H1 (cell line): Measurements from ENCODE around the gene PCSK9. TPM values are rescaled to one million over a fixed set of nuclear protein-coding genes. Genes with fewer than 3 reads are reported as not detected.

Source experiments
- BRCA1 ChIP-seq: IDR thresholded peaks from 2 replicates; pipeline ENCODE4 v1.6.1; 2012; ENCODE audit warnings: low read depth, low read length, improper control_type of control experiment
- HDAC2 ChIP-seq, 2 experiments: fragments of 300-600 bp in 1 of 2; sonication (generic) in 1 of 2; IDR thresholded peaks; 2 replicates each; pipeline ENCODE4 v1.6.1; 2011 to 2012; ENCODE audit warnings: low read depth in 2 of 2, low read length in 2 of 2, mild to moderate bottlenecking in 2 of 2, moderate library complexity in 2 of 2, borderline replicate concordance in 1 of 2, inconsistent platforms in 1 of 2
- SP4 ChIP-seq: IDR thresholded peaks from 2 replicates; pipeline ENCODE4 v1.6.1; 2012; ENCODE audit warnings: low read length, inconsistent platforms
- TEAD4 ChIP-seq: IDR thresholded peaks from 2 replicates; pipeline ENCODE4 v1.6.1; 2012; ENCODE audit warnings: low read depth, low read length, inconsistent platforms, mixed read lengths
- polyA plus RNA-seq, 7 experiments: library from polyadenylated mRNA; depleted of rRNA in 3 of 7; stranded (reverse) in 5 of 7; unstranded in 2 of 7; fragments of >200 nt in 5 of 7; fragments of 200-250 nt in 2 of 7; gene quantifications; 1 replicate in 5 of 7; 2 replicates in 1 of 7; 4 replicates in 1 of 7; pipeline versions ENCODE4 v1.2.1 to v1.2.3, GENCODE V29; 2011 to 2013; ENCODE audit warnings: missing spikeins in 2 of 7, mixed read lengths in 2 of 7
- total RNA-seq: library from RNA; stranded (reverse); fragmentation: NEBNext Ultra II Directional; extraction: Animal tissue kit (Norgen Biotek cat#: 25700); gene quantifications from 2 replicates; pipeline ENCODE4 v1.2.1, GENCODE V29; 2021
- TF ChIP-seq, protein P1 (sequence below): fragments of 300-600 bp; sonication (generic); IDR thresholded peaks from 2 replicates; pipeline ENCODE4 v1.7.1; 2012; ENCODE audit warnings: low read length, moderate library complexity, mild to moderate bottlenecking, inconsistent platforms; ENCODE audit not compliant: insufficient replicate concordance
- TF ChIP-seq, protein P2 (sequence below): IDR thresholded peaks from 2 replicates; pipeline ENCODE4 v1.6.1; 2012; ENCODE audit warnings: inconsistent platforms

The PCSK9 gene
- total and polyA plus RNA-seq, 2 of the 8 experiments (the other 6 are each of a cell fraction or from before 2014, with no cell fraction given) = 22.3 to 32.3 TPM

DNA sequence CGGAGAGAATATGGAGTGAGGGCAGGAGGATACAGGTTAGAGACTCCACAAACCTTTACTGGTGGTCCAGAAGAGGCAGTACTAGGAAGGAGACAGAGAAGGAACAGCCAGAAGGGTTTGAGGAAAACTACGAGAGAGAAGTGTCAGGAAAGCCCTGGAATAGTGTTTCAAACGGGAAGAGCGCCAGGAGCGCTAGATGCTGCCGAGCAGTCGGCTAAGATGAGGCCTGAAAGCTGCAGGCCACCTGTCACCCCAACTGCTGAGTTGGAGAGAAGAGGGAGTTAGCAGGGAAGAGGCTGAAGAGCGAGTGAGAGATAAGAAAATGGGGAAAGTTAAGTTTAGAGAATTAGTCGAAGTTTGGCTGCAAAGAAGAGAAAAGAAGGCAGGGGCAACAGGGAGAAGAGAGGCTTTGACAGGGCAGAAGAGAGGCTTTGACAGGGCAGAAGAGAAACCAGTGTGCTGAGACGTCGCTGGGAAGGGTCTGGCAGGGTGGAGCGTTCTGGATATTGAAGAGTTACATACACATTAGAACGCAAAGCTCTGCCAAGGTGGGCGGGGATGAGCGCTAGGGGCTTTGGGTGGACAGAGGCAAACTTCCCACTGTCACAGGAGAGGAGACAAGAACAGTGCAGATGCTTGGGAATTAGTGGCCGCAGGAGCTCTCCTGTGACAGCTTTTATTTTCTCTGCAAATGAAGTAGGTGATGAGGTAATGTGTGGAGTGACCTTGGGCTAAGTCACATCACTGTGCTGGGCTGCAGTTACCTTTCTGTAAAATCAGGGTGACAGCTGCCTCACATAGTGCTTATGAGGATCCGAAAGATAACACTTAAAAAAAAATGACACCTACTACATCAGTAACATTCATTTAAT lies 31.2 kb downstream of the PCSK9 start (continued):
- TF ChIP-seq, protein P1, sequence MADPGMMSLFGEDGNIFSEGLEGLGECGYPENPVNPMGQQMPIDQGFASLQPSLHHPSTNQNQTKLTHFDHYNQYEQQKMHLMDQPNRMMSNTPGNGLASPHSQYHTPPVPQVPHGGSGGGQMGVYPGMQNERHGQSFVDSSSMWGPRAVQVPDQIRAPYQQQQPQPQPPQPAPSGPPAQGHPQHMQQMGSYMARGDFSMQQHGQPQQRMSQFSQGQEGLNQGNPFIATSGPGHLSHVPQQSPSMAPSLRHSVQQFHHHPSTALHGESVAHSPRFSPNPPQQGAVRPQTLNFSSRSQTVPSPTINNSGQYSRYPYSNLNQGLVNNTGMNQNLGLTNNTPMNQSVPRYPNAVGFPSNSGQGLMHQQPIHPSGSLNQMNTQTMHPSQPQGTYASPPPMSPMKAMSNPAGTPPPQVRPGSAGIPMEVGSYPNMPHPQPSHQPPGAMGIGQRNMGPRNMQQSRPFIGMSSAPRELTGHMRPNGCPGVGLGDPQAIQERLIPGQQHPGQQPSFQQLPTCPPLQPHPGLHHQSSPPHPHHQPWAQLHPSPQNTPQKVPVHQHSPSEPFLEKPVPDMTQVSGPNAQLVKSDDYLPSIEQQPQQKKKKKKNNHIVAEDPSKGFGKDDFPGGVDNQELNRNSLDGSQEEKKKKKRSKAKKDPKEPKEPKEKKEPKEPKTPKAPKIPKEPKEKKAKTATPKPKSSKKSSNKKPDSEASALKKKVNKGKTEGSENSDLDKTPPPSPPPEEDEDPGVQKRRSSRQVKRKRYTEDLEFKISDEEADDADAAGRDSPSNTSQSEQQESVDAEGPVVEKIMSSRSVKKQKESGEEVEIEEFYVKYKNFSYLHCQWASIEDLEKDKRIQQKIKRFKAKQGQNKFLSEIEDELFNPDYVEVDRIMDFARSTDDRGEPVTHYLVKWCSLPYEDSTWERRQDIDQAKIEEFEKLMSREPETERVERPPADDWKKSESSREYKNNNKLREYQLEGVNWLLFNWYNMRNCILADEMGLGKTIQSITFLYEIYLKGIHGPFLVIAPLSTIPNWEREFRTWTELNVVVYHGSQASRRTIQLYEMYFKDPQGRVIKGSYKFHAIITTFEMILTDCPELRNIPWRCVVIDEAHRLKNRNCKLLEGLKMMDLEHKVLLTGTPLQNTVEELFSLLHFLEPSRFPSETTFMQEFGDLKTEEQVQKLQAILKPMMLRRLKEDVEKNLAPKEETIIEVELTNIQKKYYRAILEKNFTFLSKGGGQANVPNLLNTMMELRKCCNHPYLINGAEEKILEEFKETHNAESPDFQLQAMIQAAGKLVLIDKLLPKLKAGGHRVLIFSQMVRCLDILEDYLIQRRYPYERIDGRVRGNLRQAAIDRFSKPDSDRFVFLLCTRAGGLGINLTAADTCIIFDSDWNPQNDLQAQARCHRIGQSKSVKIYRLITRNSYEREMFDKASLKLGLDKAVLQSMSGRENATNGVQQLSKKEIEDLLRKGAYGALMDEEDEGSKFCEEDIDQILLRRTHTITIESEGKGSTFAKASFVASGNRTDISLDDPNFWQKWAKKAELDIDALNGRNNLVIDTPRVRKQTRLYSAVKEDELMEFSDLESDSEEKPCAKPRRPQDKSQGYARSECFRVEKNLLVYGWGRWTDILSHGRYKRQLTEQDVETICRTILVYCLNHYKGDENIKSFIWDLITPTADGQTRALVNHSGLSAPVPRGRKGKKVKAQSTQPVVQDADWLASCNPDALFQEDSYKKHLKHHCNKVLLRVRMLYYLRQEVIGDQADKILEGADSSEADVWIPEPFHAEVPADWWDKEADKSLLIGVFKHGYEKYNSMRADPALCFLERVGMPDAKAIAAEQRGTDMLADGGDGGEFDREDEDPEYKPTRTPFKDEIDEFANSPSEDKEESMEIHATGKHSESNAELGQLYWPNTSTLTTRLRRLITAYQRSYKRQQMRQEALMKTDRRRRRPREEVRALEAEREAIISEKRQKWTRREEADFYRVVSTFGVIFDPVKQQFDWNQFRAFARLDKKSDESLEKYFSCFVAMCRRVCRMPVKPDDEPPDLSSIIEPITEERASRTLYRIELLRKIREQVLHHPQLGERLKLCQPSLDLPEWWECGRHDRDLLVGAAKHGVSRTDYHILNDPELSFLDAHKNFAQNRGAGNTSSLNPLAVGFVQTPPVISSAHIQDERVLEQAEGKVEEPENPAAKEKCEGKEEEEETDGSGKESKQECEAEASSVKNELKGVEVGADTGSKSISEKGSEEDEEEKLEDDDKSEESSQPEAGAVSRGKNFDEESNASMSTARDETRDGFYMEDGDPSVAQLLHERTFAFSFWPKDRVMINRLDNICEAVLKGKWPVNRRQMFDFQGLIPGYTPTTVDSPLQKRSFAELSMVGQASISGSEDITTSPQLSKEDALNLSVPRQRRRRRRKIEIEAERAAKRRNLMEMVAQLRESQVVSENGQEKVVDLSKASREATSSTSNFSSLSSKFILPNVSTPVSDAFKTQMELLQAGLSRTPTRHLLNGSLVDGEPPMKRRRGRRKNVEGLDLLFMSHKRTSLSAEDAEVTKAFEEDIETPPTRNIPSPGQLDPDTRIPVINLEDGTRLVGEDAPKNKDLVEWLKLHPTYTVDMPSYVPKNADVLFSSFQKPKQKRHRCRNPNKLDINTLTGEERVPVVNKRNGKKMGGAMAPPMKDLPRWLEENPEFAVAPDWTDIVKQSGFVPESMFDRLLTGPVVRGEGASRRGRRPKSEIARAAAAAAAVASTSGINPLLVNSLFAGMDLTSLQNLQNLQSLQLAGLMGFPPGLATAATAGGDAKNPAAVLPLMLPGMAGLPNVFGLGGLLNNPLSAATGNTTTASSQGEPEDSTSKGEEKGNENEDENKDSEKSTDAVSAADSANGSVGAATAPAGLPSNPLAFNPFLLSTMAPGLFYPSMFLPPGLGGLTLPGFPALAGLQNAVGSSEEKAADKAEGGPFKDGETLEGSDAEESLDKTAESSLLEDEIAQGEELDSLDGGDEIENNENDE = no peak
- no peak for TF ChIP-seq SP4
- TF ChIP-seq, protein P2, sequence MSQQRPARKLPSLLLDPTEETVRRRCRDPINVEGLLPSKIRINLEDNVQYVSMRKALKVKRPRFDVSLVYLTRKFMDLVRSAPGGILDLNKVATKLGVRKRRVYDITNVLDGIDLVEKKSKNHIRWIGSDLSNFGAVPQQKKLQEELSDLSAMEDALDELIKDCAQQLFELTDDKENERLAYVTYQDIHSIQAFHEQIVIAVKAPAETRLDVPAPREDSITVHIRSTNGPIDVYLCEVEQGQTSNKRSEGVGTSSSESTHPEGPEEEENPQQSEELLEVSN = no peak
- no peak for TF ChIP-seq TEAD4
- no peak for TF ChIP-seq HDAC2 (IDR thresholded peaks at IDR 0.05; ENCODE audit: borderline replicate concordance in 1 of 2, low read depth in 2 of 2, low read length in 2 of 2)
- no peak for TF ChIP-seq BRCA1
